Tibial nerve (tissue), 4 donors: ENCODE measurements around the gene TLCD2.

Source experiments
- CTCF ChIP-seq, 5 experiments: fragments of 200-600 bp in 3 of 5; fragments of 450-650 bp in 2 of 5; sonication (generic) in 3 of 5; IDR thresholded peaks; one replicate each; pipeline ENCODE4 v1.5.1; 2016 to 2019; ENCODE audit warnings: antibody characterized with exemption in 5 of 5, mild to moderate bottlenecking in 3 of 5, moderate library complexity in 2 of 5
- EP300 ChIP-seq, 2 donors: sonication (generic); formaldehyde crosslinking; IDR thresholded peaks; one replicate each; pipeline ENCODE4 v1.6.1; 2017; ENCODE audit warnings: antibody characterized with exemption in 2 of 2, mild to moderate bottlenecking in 1 of 2
- POLR2A ChIP-seq, 2 donors: fragments of 450-650 bp; IDR thresholded peaks; one replicate each; pipeline ENCODE4 v1.6.1; 2017; ENCODE audit warnings: antibody characterized with exemption in 2 of 2, mild to moderate bottlenecking in 2 of 2, moderate library complexity in 2 of 2

- TF ChIP-seq CTCF (IDR thresholded peaks at IDR 0.05) (no peak), POLR2A (IDR thresholded peaks at IDR 0.05) (no peak), EP300 (IDR thresholded peaks at IDR 0.05) (no peak)
These were observed 27.5 kb upstream of the TLCD2 start for GRCh38 chr17:1737531-1738291.
